ENCODE data around the gene MICU1. TPM values are rescaled to one million over a fixed set of nuclear protein-coding genes. Genes with fewer than 3 reads are reported as not detected.

MICU1 gene
- total RNA-seq, 2 donors from 2014 or later, result 36.6 to 37.6 TPM

- no peak for DNase-seq
- H3K4me1 Mint-ChIP-seq (ENCODE audit: low read depth), result peaks cover 10% of the 10 kb centered on the region
These were observed 120.4 kb downstream of the MICU1 start for GRCh38 chr10:72505435-72505834.

GRCh38 chr10:72503694-72504438, 122.0 kb downstream of the MICU1 start:
- ATAC-seq (replicated peaks in 1 of 2) (no peak), DNase-seq (no peak)
- no peak overlapping the region for H3K4me3 Mint-ChIP-seq
- peaks cover 3 to 12% of the 10 kb centered on the region in 2 donors for H3K9me3 Mint-ChIP-seq
- no peak overlapping the region for H3K27ac Mint-ChIP-seq
- H3K27me3 Mint-ChIP-seq (ENCODE audit: low read depth), result no peaks in the 10 kb centered on the region
- peaks cover under 1% of the 10 kb centered on the region for H3K4me1 Mint-ChIP-seq (ENCODE audit: low read depth)
- H3K36me3 Mint-ChIP-seq (ENCODE audit: insufficient read depth in 2 of 2), result peaks cover 9 to 17% of the 10 kb centered on the region in 2 donors

More at GRCh38 chr10:72505435-72505834, 120.4 kb downstream of the MICU1 start:
- Mint-ChIP-seq H3K9me3 (peaks cover 3 to 12% of the 10 kb centered on the region in 2 donors), H3K4me3 (no peak overlapping the region), H3K36me3 (ENCODE audit: insufficient read depth in 2 of 2) (peaks cover 9 to 17% of the 10 kb centered on the region in 2 donors), H3K27me3 (ENCODE audit: low read depth) (no peaks in the 10 kb centered on the region), H3K27ac (no peak overlapping the region)
- ATAC-seq (replicated peaks in 1 of 2), result no peak

- no peak overlapping the region for H3K4me3 Mint-ChIP-seq
- ATAC-seq (replicated peaks in 1 of 2) (no peak), DNase-seq (no peak)
- H3K27me3 Mint-ChIP-seq (ENCODE audit: low read depth), result no peaks in the 10 kb centered on the region
- H3K27ac Mint-ChIP-seq, result no peak overlapping the region
- peaks cover 9 to 17% of the 10 kb centered on the region in 2 donors for H3K36me3 Mint-ChIP-seq (ENCODE audit: insufficient read depth in 2 of 2)
- H3K9me3 Mint-ChIP-seq, result peaks cover 3 to 12% of the 10 kb centered on the region in 2 donors
- H3K4me1 Mint-ChIP-seq (ENCODE audit: low read depth), result no peaks in the 10 kb centered on the region
These were observed 122.6 kb downstream of the MICU1 start for GRCh38 chr10:72503241-72503640.

DNA sequence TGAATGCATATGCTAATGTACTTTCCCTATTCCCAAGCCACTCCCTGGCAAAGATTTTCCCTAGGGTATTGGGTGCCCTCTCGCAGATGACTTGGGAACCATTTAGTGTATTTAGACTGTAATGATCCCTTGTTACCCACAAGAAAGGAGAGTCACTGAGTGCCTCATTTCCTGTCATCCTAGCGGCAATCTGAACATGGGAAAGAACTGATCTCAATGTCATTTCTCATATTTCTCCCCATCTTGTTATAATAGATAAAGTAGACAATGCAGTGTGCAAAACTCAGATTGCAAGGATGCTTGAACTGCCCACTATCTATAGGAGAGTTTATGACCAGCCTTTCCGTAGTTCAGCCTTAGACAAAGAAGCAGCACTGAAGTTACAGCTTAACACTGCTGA, 123.3 kb downstream of the MICU1 start:
- H3K9me3 Mint-ChIP-seq, result peaks cover 3 to 12% of the 10 kb centered on the region in 2 donors
- no peak overlapping the region for H3K27ac Mint-ChIP-seq
- no peaks in the 10 kb centered on the region for H3K27me3 Mint-ChIP-seq (ENCODE audit: low read depth)
- H3K36me3 Mint-ChIP-seq (ENCODE audit: insufficient read depth in 2 of 2), result peaks cover 9 to 17% of the 10 kb centered on the region in 2 donors
- no peaks in the 10 kb centered on the region for H3K4me1 Mint-ChIP-seq (ENCODE audit: low read depth)
- H3K4me3 Mint-ChIP-seq, result no peak overlapping the region
- ATAC-seq (replicated peaks in 1 of 2), result no peak
- no peak for DNase-seq

DNA sequence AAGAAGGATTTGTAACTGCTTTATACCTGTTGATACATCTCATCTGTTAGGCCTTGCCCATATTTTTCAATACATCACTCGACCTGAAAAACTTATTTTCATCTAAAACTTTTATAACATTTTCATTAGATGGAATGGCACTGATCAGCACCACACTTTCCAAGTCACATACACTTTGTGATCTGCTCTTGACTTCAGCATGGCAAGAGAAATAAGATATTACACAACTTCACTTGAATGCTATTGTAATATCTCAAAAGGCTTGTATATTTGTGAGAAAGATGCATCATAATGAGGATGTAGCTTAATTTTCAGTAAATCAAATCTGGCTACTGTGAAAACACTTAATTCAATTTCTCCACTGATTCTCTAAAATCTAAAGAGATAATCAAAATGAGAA, 126.2 kb downstream of the MICU1 start:
- no peak for ATAC-seq (replicated peaks in 1 of 2)
- no peaks in the 10 kb centered on the region for H3K27me3 Mint-ChIP-seq (ENCODE audit: low read depth)
- peaks cover 3 to 8% of the 10 kb centered on the region in 2 donors for H3K9me3 Mint-ChIP-seq
- H3K4me3 Mint-ChIP-seq, result no peak overlapping the region
- peaks cover 3 to 10% of the 10 kb centered on the region in 2 donors for H3K36me3 Mint-ChIP-seq (ENCODE audit: insufficient read depth in 2 of 2)
- no peak for DNase-seq
- no peaks in the 10 kb centered on the region for H3K4me1 Mint-ChIP-seq (ENCODE audit: low read depth)
- no peak overlapping the region for H3K27ac Mint-ChIP-seq

DNA sequence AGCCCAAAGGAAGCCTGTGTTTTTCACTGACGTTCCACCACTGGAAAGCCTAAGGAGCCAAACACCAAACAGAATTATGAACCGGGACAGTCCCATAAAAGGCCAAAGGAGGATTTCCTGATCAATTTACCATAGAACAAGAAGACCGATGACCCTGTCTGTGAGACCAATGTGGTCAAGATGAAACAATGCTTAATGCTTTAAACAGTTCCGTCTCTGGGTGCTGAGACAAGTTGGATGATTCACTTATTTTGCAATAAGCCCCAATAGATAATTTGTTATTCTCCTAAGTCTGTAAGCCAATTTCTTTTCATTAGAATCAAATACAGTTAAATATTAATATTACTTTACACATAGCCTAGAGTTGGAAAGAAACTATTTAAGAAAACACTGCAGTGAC, 134.9 kb downstream of the MICU1 start:
- no peaks in the 10 kb centered on the region for H3K9me3 Mint-ChIP-seq
- no peaks in the 10 kb centered on the region for H3K27me3 Mint-ChIP-seq (ENCODE audit: low read depth)
- no peaks in the 10 kb centered on the region for H3K4me1 Mint-ChIP-seq (ENCODE audit: low read depth)
- DNase-seq (no peak), ATAC-seq (replicated peaks in 1 of 2) (no peak)
- no peak overlapping the region for H3K4me3 Mint-ChIP-seq
- no peak overlapping the region for H3K27ac Mint-ChIP-seq
- H3K36me3 Mint-ChIP-seq (ENCODE audit: insufficient read depth in 2 of 2), result no peaks in the 10 kb centered on the region

- Mint-ChIP-seq H3K27ac (no peak overlapping the region), H3K27me3 (ENCODE audit: low read depth) (no peaks in the 10 kb centered on the region), H3K9me3 (no peaks in the 10 kb centered on the region), H3K4me1 (ENCODE audit: low read depth) (no peaks in the 10 kb centered on the region), H3K4me3 (no peak overlapping the region), H3K36me3 (ENCODE audit: insufficient read depth in 2 of 2) (no peaks in the 10 kb centered on the region)
- no peak for DNase-seq
- no peak for ATAC-seq (replicated peaks in 1 of 2)
These were observed 138.4 kb downstream of the MICU1 start for GRCh38 chr10:72487521-72487920.

- ATAC-seq (replicated peaks in 1 of 2) (no peak), DNase-seq (no peak)
- H3K4me3 Mint-ChIP-seq, result no peak overlapping the region
- no peaks in the 10 kb centered on the region for H3K36me3 Mint-ChIP-seq (ENCODE audit: insufficient read depth in 2 of 2)
- no peaks in the 10 kb centered on the region for H3K27me3 Mint-ChIP-seq (ENCODE audit: low read depth)
- H3K9me3 Mint-ChIP-seq, result no peaks in the 10 kb centered on the region
- no peak overlapping the region for H3K27ac Mint-ChIP-seq
- no peaks in the 10 kb centered on the region for H3K4me1 Mint-ChIP-seq (ENCODE audit: low read depth)
These were observed 138.8 kb downstream of the MICU1 start for GRCh38 chr10:72487116-72487515.

GRCh38 chr10:72485701-72486100, 140.2 kb downstream of the MICU1 start:
- Mint-ChIP-seq H3K9me3 (no peaks in the 10 kb centered on the region), H3K36me3 (ENCODE audit: insufficient read depth in 2 of 2) (no peaks in the 10 kb centered on the region), H3K27ac (no peak overlapping the region), H3K4me1 (ENCODE audit: low read depth) (no peaks in the 10 kb centered on the region), H3K27me3 (ENCODE audit: low read depth) (no peaks in the 10 kb centered on the region), H3K4me3 (no peak overlapping the region)
- ATAC-seq (replicated peaks in 1 of 2) (no peak), DNase-seq (no peak)

- Mint-ChIP-seq H3K27ac (no peak overlapping the region), H3K4me3 (no peak overlapping the region), H3K36me3 (ENCODE audit: insufficient read depth in 2 of 2) (no peaks in the 10 kb centered on the region), H3K4me1 (ENCODE audit: low read depth) (no peaks in the 10 kb centered on the region), H3K27me3 (ENCODE audit: low read depth) (no peaks in the 10 kb centered on the region), H3K9me3 (no peaks in the 10 kb centered on the region)
- ATAC-seq (replicated peaks in 1 of 2), result no peak
- DNase-seq, result no peak
These were observed 141.4 kb downstream of the MICU1 start for GRCh38 chr10:72484521-72484920.

DNA sequence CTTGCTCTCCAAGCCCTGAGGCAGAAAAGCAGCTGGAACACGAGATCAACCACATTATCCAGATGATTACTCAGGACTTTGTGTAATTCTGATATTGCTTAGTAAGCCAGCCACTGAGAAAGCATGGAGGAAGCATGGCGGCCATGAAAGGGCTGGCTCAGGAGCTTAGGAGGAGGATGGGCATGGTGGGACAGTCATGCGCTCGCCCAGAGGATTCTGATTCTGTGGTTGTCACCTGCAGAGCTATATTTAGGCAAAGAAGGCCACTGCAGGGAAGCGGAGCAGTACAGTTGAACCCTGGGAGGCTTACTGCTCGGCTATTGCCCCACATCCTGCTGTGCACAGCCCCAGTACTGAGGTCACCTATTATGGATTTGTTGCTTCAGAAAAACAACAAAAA, 142.4 kb downstream of the MICU1 start:
- ATAC-seq (replicated peaks in 1 of 2) (no peak), DNase-seq (no peak)
- no peaks in the 10 kb centered on the region for H3K36me3 Mint-ChIP-seq (ENCODE audit: insufficient read depth in 2 of 2)
- H3K4me3 Mint-ChIP-seq, result no peak overlapping the region
- H3K9me3 Mint-ChIP-seq, result no peaks in the 10 kb centered on the region
- no peaks in the 10 kb centered on the region for H3K27me3 Mint-ChIP-seq (ENCODE audit: low read depth)
- no peaks in the 10 kb centered on the region for H3K4me1 Mint-ChIP-seq (ENCODE audit: low read depth)
- H3K27ac Mint-ChIP-seq, result no peak overlapping the region

- Mint-ChIP-seq H3K27me3 (ENCODE audit: low read depth) (no peaks in the 10 kb centered on the region), H3K27ac (no peak overlapping the region), H3K36me3 (ENCODE audit: insufficient read depth in 2 of 2) (no peaks in the 10 kb centered on the region), H3K9me3 (no peaks in the 10 kb centered on the region), H3K4me3 (no peak overlapping the region), H3K4me1 (ENCODE audit: low read depth) (no peaks in the 10 kb centered on the region)
- no peak for DNase-seq
- ATAC-seq (replicated peaks in 1 of 2), result no peak
These were observed 145.0 kb downstream of the MICU1 start for GRCh38 chr10:72480861-72481260.

DNA sequence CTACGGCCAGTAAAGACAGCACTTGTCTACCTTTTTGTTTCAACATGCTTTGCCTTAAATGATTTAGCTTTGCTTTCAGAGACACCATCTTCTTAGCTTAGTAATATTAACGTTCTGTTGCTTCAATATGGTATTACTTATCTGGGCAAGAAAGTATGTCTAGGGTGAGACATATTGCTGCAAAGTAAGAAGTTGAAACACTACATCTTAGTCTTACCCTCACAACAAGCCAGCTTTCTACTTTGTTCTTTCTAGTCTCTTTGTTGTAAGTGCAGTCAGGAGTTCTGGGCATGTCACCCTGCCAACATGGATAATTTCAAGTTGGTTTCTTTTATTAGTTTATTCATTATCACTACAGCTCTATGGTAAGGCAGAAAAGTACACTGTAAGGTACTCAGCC, 148.4 kb downstream of the MICU1 start:
- Mint-ChIP-seq H3K9me3 (no peaks in the 10 kb centered on the region), H3K4me1 (ENCODE audit: low read depth) (no peaks in the 10 kb centered on the region), H3K4me3 (no peak overlapping the region), H3K27me3 (ENCODE audit: low read depth) (no peaks in the 10 kb centered on the region), H3K36me3 (ENCODE audit: insufficient read depth in 2 of 2) (peaks cover 0 to 11% of the 10 kb centered on the region in 2 donors), H3K27ac (no peak overlapping the region)
- ATAC-seq (replicated peaks in 1 of 2), result no peak
- DNase-seq, result no peak

DNA sequence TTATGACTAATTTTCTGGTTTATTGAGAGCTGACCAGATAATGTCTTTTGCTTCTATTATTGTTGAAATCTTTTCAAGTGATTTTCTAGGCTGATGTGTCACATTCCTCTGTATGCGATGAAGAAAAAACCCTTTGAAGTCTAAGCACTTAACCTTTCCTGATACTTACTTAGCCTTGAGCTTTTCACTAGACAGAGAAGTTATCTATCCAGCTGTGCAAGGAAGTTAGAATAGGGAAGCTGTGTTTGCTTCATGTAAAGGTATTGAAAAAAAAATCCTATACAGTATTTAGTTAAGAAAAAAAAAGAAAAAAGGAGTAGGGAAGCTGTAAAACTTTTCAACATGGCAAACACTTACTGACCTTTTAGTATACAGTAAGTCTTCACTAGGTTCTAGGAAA, 153.6 kb downstream of the MICU1 start:
- Mint-ChIP-seq H3K9me3 (no peaks in the 10 kb centered on the region), H3K27ac (no peak overlapping the region), H3K36me3 (ENCODE audit: insufficient read depth in 2 of 2) (peaks cover 2 to 11% of the 10 kb centered on the region in 2 donors), H3K4me1 (ENCODE audit: low read depth) (no peaks in the 10 kb centered on the region), H3K4me3 (no peak overlapping the region), H3K27me3 (ENCODE audit: low read depth) (no peaks in the 10 kb centered on the region)
- ATAC-seq (replicated peaks in 1 of 2) (no peak), DNase-seq (no peak)
